ENCODE measurements around the gene NOTUM. TPM values are rescaled to one million over a fixed set of nuclear protein-coding genes. Genes with fewer than 3 reads are reported as not detected.
"Not testable (repeated sequence)": the region's sequence is repeated elsewhere in the genome, so short reads cannot be mapped to it uniquely, and the experiment has no call there.

The NOTUM gene
- total RNA-seq, 1 donor from 2014 or later = 1.2 TPM

DNA sequence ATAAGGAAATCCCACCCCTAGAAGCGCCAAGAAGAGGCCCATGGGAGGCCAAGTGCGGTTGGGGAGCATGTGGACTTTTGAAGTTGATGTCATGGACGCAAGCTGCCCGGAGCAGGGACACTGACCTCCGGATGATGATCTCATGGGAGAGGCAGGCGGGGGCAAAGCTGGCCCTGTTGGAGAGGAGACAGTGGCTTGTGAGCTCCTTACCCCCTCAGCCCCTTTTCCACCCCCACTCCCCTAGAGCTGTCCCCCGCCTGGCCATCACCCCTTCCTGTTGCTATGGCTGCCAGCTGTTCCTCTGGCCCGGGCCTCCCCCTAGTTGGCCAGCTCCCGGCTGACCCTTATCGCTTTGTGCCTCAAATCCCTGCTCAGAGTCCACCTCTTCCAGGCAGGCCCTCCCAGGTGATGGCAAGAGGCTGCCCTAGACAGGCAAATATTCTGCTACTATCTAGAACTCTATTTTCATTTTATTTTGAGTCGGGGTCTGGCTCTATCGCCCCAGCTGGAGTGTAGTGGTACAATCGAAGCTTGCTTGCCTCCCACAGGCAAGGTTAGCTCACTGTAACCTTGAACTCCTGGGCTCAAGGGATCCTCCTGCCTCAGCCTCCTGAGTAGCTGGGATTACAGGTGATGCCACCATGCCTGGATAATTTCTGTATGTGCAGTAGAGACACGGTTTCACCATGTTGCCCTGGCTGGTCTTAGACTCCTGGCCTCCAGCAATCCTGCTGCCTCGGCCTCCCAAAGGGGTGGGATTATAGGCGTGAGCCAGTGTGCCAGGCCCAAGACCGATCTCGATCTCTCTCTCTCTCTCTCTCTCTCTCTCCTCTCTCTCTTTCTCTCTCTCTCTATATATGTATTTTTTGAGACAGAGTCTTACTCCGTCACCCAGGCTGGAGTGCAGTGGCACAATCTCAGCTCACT is 6.6 kb downstream of the NOTUM start:
- H3K36me3 Mint-ChIP-seq (ENCODE audit: low read depth) = no peaks in the 10 kb centered on the region
- H3K9me3 Mint-ChIP-seq = no peaks in the 10 kb centered on the region
- no peaks in the 10 kb centered on the region for H3K4me1 Mint-ChIP-seq (ENCODE audit: low read depth)
- no peak overlapping the region for H3K27ac Mint-ChIP-seq
- H3K4me3 Mint-ChIP-seq (ENCODE audit: low read depth) = no peak overlapping the region
- no peak for DNase-seq (ENCODE audit: low spot score)
- peaks cover 23% of the 10 kb centered on the region for H3K27me3 Mint-ChIP-seq (ENCODE audit: low read depth)
- intact Hi-C loops (cut with micrococcal nuclease) = no loop called here

DNA sequence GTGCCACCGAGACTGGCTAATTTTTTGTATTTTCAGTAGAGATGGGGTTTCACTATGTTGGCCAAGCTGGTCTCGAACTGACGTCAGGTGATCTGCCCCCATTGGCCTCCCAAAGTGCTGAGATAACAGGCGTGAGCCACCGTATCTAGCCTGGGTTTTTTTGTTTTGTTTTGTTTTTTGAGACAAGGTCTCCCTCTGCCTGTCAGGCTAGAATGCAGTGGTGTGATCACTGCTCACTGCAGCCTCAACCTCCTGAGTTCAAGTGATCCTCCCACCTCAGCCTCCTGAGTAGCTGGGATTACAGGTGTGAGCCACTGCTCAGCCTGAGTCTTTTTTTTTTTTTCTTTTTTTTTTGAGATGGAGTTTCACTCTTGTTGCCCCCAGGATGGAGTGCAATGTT is 7.5 kb downstream of the NOTUM start:
- H3K9me3 Mint-ChIP-seq; H3K27ac Mint-ChIP-seq; DNase-seq (ENCODE audit: low spot score); H3K36me3 Mint-ChIP-seq (ENCODE audit: low read depth); H3K4me1 Mint-ChIP-seq (ENCODE audit: low read depth); H3K4me3 Mint-ChIP-seq (ENCODE audit: low read depth); intact Hi-C loops (cut with micrococcal nuclease): not testable (repeated sequence)
- H3K27me3 Mint-ChIP-seq (ENCODE audit: low read depth) = peaks cover 16% of the 10 kb centered on the region

DNA sequence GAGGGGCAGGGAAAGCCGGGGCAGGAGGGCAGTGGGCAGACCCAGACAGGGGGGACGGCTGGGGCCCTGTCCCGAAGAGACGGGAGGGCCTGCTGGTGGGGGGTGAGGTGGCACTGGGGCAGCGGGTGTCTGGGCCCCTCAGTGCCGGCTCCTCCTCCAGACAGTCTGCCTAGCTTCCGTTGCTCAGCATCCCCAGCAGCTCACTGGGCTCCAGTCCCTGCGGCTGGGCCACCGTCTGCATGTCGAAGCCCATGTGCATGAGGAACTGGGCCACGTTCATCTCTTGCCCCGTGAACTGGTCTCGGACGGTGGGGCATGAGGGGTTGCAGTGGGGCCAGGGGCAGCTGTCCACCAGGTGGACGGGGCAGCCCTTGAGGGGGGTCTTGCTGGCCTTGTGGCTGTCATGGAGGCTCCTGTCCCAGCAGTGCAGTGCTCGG is 8.2 kb downstream of the NOTUM start:
- Mint-ChIP-seq H3K36me3 (ENCODE audit: low read depth) (no peaks in the 10 kb centered on the region), H3K4me3 (ENCODE audit: low read depth) (no peak overlapping the region), H3K9me3 (no peaks in the 10 kb centered on the region), H3K4me1 (ENCODE audit: low read depth) (no peaks in the 10 kb centered on the region), H3K27ac (no peak overlapping the region), H3K27me3 (ENCODE audit: low read depth) (peaks cover 13% of the 10 kb centered on the region)
- no peak for DNase-seq (ENCODE audit: low spot score)
- intact Hi-C loops (cut with micrococcal nuclease) = no loop called here

GRCh38 chr17:81951785-81952684 is 9.0 kb downstream of the NOTUM start:
- Mint-ChIP-seq H3K27ac (no peak overlapping the region), H3K36me3 (ENCODE audit: low read depth) (no peaks in the 10 kb centered on the region), H3K27me3 (ENCODE audit: low read depth) (peaks cover 10% of the 10 kb centered on the region), H3K4me3 (ENCODE audit: low read depth) (no peak overlapping the region), H3K4me1 (ENCODE audit: low read depth) (no peaks in the 10 kb centered on the region), H3K9me3 (no peaks in the 10 kb centered on the region)
- intact Hi-C loops (cut with micrococcal nuclease) = no loop called here
- DNase-seq (ENCODE audit: low spot score) = no peak

- Mint-ChIP-seq H3K4me3 (ENCODE audit: low read depth) (no peak overlapping the region), H3K9me3 (no peaks in the 10 kb centered on the region), H3K4me1 (ENCODE audit: low read depth) (no peaks in the 10 kb centered on the region), H3K27me3 (ENCODE audit: low read depth) (peaks cover 11% of the 10 kb centered on the region), H3K36me3 (ENCODE audit: low read depth) (no peaks in the 10 kb centered on the region), H3K27ac (no peak overlapping the region)
- intact Hi-C loops (cut with micrococcal nuclease) = no loop called here
- DNase-seq (ENCODE audit: low spot score) = no peak
These were observed 10.5 kb downstream of the NOTUM start for GRCh38 chr17:81950501-81950900.

DNA sequence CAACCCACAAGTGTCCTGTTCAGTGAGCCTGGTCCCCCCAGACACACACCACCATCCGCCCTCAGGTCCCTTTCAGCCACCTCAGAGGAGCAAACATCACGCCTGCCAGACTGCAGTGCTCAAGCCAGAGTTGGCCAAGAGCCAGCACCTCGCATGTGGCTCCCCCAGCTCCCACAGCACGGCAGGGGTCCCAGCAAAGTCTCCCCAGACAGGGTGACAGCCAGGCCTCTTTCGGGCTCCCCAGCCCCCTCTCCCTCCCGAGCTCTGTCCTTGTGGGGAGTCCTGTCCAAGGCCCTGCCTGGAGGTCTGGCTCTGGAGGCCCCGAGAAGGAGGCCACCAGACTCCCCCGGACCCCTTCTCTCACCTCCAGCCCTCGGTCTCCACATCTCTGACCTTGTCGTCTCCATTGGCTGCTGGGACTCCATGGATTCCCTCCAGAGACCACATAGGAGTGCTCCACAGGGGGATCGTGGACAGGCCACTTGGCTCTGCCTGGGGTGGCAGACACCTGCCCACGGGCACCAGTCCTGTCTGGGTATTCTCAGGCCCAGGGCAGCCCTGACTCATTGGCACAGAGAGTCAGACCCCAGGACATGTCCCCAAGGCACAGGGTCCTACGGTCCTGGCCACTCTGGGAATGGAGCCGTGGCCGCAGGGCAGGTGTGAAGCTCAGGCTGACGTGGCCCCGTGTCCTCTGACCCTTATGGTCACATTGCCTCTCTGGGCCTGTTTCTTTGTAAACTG is 12.2 kb downstream of the NOTUM start:
- Mint-ChIP-seq H3K36me3 (ENCODE audit: low read depth) (no peaks in the 10 kb centered on the region), H3K4me3 (ENCODE audit: low read depth) (no peak overlapping the region), H3K9me3 (no peaks in the 10 kb centered on the region), H3K27ac (no peak overlapping the region), H3K27me3 (ENCODE audit: low read depth) (peaks cover 11% of the 10 kb centered on the region), H3K4me1 (ENCODE audit: low read depth) (no peaks in the 10 kb centered on the region)
- intact Hi-C loops (cut with micrococcal nuclease) = no loop called here
- DNase-seq (ENCODE audit: low spot score) = no peak

- no peak for DNase-seq (ENCODE audit: low spot score)
- Mint-ChIP-seq H3K9me3 (no peaks in the 10 kb centered on the region), H3K4me3 (ENCODE audit: low read depth) (no peak within 1 kb of the TSS), H3K27ac (no peak within 1 kb of the TSS), H3K27me3 (ENCODE audit: low read depth) (peaks cover 11% of the 10 kb centered on the region), H3K36me3 (ENCODE audit: low read depth) (no peaks in the 10 kb centered on the region), H3K4me1 (ENCODE audit: low read depth) (no peaks in the 10 kb centered on the region)
- intact Hi-C loops (cut with micrococcal nuclease) = no loop called here
These were observed 13.8 kb downstream of the NOTUM start, which contains the start of gene MYADML2 for GRCh38 chr17:81947189-81947588. Gene MYADML2 (minus strand): TSS chr17:81947233. CDS start chr17:81941741, 5,492 bp downstream.

GRCh38 chr17:81944858-81945257 is 16.1 kb downstream of the NOTUM start:
- Mint-ChIP-seq H3K4me3 (ENCODE audit: low read depth) (no peak overlapping the region), H3K4me1 (ENCODE audit: low read depth) (no peaks in the 10 kb centered on the region), H3K27ac (no peak overlapping the region), H3K9me3 (no peaks in the 10 kb centered on the region), H3K36me3 (ENCODE audit: low read depth) (no peaks in the 10 kb centered on the region), H3K27me3 (ENCODE audit: low read depth) (peaks cover 3% of the 10 kb centered on the region)
- no peak for DNase-seq (ENCODE audit: low spot score)
- intact Hi-C loops (cut with micrococcal nuclease) = no loop called here

DNA sequence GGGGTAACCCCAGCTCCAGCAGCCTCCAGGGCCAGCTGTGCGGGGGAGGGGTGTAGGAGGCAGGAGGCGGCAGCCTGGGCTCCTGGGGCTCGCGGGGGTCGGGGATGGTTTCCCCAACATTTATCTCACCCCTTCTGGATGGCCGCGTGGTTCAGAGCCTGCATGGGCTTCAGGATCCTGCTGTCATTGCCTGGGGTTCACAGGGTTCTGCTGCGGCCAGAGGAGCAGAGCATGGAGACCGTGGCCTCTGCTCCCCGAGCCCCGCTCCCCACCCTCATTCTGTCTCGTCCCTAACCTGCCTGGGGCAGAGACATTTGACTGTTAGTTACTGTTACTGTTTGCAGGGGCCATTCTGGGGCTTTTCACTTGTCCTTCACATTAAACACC is 18.8 kb downstream of the NOTUM start:
- DNase-seq (ENCODE audit: low spot score) = no peak
- Mint-ChIP-seq H3K27me3 (ENCODE audit: low read depth) (peaks cover 2% of the 10 kb centered on the region), H3K9me3 (no peaks in the 10 kb centered on the region), H3K36me3 (ENCODE audit: low read depth) (no peaks in the 10 kb centered on the region), H3K4me3 (ENCODE audit: low read depth) (no peak overlapping the region), H3K27ac (no peak overlapping the region), H3K4me1 (ENCODE audit: low read depth) (peaks cover 3% of the 10 kb centered on the region)
- intact Hi-C loops (cut with micrococcal nuclease) = no loop called here

- Mint-ChIP-seq H3K9me3 (no peaks in the 10 kb centered on the region), H3K27me3 (ENCODE audit: low read depth) (no peaks in the 10 kb centered on the region), H3K4me1 (ENCODE audit: low read depth) (peaks cover 3% of the 10 kb centered on the region), H3K4me3 (ENCODE audit: low read depth) (no peak overlapping the region), H3K27ac (no peak overlapping the region), H3K36me3 (ENCODE audit: low read depth) (no peaks in the 10 kb centered on the region)
- intact Hi-C loops (cut with micrococcal nuclease) = no loop called here
- no peak for DNase-seq (ENCODE audit: low spot score)
These were observed 19.4 kb downstream of the NOTUM start for GRCh38 chr17:81941484-81942166.

GRCh38 chr17:81940538-81941483 is 20.2 kb downstream of the NOTUM start:
- Mint-ChIP-seq H3K27me3 (ENCODE audit: low read depth) (no peaks in the 10 kb centered on the region), H3K36me3 (ENCODE audit: low read depth) (no peaks in the 10 kb centered on the region), H3K9me3 (no peaks in the 10 kb centered on the region), H3K4me3 (ENCODE audit: low read depth) (no peak overlapping the region), H3K4me1 (ENCODE audit: low read depth) (peaks cover 7% of the 10 kb centered on the region), H3K27ac (no peak overlapping the region)
- DNase-seq (ENCODE audit: low spot score) = no peak
- intact Hi-C loops (cut with micrococcal nuclease) = no loop called here

All from activated T-helper 2 cell treated with anti-CD3 and anti-CD28 coated beads, Interferon-gamma antibody, Interleukin-2, Interleukin-4, amounts not matched to agents 10 μg/mL and 5 μg/mL and 100 μg/mL, durations not matched to agents 14 hours and 24 hours and 36 hours (primary cell).